GM12878 (cell line): ENCODE results near the gene ATL1. TPM values are rescaled to one million over a fixed set of nuclear protein-coding genes. Genes with fewer than 3 reads are reported as not detected.

ENCODE experiments used
- CBX5 ChIP-seq: sonication (generic); IDR thresholded peaks from 2 replicates; pipeline ENCODE4 v1.6.1; 2016; ENCODE audit warnings: low read depth, moderate library complexity, mild to moderate bottlenecking, inconsistent platforms
- CHD2 ChIP-seq: IDR thresholded peaks from 2 replicates; pipeline ENCODE4 v1.6.1; 2011; ENCODE audit warnings: low read depth, low read length, improper control_type of control experiment, borderline replicate concordance
- E4F1 ChIP-seq: fragments of 450-650 bp; IDR thresholded peaks from 2 replicates; pipeline ENCODE4 v1.6.1; 2018; ENCODE audit warnings: borderline replicate concordance, mild to moderate bottlenecking; ENCODE audit not compliant: partially characterized antibody
- IKZF2 ChIP-seq, 2 experiments: fragments of 450-650 bp; IDR thresholded peaks; 2 replicates each; pipeline ENCODE4 v1.6.1; 2017; ENCODE audit warnings: mild to moderate bottlenecking in 2 of 2, moderate library complexity in 2 of 2
- IRF5 ChIP-seq: fragments of 450-650 bp; IDR thresholded peaks from 2 replicates; pipeline ENCODE4 v1.6.1; 2017; ENCODE audit warnings: borderline replicate concordance
- LARP7 ChIP-seq: fragments of 450-650 bp; IDR thresholded peaks from 2 replicates; pipeline ENCODE4 v1.6.1; 2017; ENCODE audit warnings: mild to moderate bottlenecking
- MEF2B ChIP-seq: fragments of 450-650 bp; IDR thresholded peaks from 2 replicates; pipeline ENCODE4 v1.6.1; 2018; ENCODE audit warnings: mild to moderate bottlenecking, moderate library complexity; ENCODE audit not compliant: partially characterized antibody, poor library complexity, severe bottlenecking
- NKRF ChIP-seq: fragments of 450-650 bp; conservative IDR thresholded peaks from 2 replicates; pipeline ENCODE4 v1.6.1; 2017; ENCODE audit warnings: mild to moderate bottlenecking, moderate library complexity
- PAX5 ChIP-seq: IDR thresholded peaks from 2 replicates; pipeline ENCODE4 v1.6.1; 2011; ENCODE audit warnings: low read depth, low read length, borderline replicate concordance
- RELB ChIP-seq: fragments of 450-650 bp; IDR thresholded peaks from 2 replicates; pipeline ENCODE4 v1.6.1; 2017; ENCODE audit warnings: low read depth, mild to moderate bottlenecking, moderate library complexity
- SMAD5 ChIP-seq: IDR thresholded peaks from 2 replicates; pipeline ENCODE4 v1.6.1; 2016; ENCODE audit warnings: antibody characterized with exemption, low read depth
- TCF12 ChIP-seq: IDR thresholded peaks from 2 replicates; pipeline ENCODE4 v1.6.1; 2011; ENCODE audit warnings: low read depth, mild to moderate bottlenecking, low read length
- TCF7 ChIP-seq: IDR thresholded peaks from 2 replicates; pipeline ENCODE4 v1.6.1; 2014; ENCODE audit warnings: antibody characterized with exemption, borderline replicate concordance
- USF2 ChIP-seq: IDR thresholded peaks from 2 replicates; pipeline ENCODE4 v1.6.1; 2011; ENCODE audit warnings: low read depth, low read length, improper control_type of control experiment, borderline replicate concordance
- polyA plus RNA-seq, 11 experiments: library from polyadenylated mRNA; depleted of rRNA in 4 of 11; unstranded in 6 of 11; stranded (reverse) in 5 of 11; fragments of >200 nt; fragmentation: Nextera tagmentation in 4 of 11; fragmentation: Illumina TruSeq in 1 of 11; extraction: Ambion mirVana in 4 of 11; extraction: Trizol in 1 of 11; gene quantifications; 1 replicate in 1 of 11; 2 replicates in 10 of 11; pipeline versions ENCODE4 v1.2.1 to v1.2.3, GENCODE V29; 2011 to 2016; ENCODE audit warnings: inconsistent platforms in 2 of 11, missing spikeins in 2 of 11, low read depth in 1 of 11
- total RNA-seq, 4 experiments: library from RNA; depleted of rRNA in 3 of 4; stranded (reverse); fragments of >200 nt in 3 of 4; fragmentation: Illumina TruSeq in 1 of 4; extraction: Trizol in 1 of 4; gene quantifications; 2 replicates each; pipeline versions ENCODE4 v1.2.1 to v1.2.3, GENCODE V29; 2013 to 2021

ATL1 gene
- total and polyA plus RNA-seq, 10 of the 15 experiments (the other 5 are each of a cell fraction or from before 2014, with no cell fraction given): 0.11 to 1.2 (median 0.58) TPM; not detected in 1

- peak; percentile 83 for TF ChIP-seq MEF2B
- TF ChIP-seq NKRF: no peak
- TF ChIP-seq IKZF2 (IDR thresholded peaks at IDR 0.05): peak; percentile 98
- peak; percentile 15; the same call in 1 of the 2 replicates for TF ChIP-seq TCF7
- peak; percentile 97 for TF ChIP-seq RELB
- no peak for TF ChIP-seq LARP7
- no peak for TF ChIP-seq E4F1
- no peak for TF ChIP-seq SMAD5
- no peak for TF ChIP-seq CHD2
- TF ChIP-seq CBX5: no peak
- no peak for TF ChIP-seq USF2
- peak; percentile 71 for TF ChIP-seq PAX5
- TF ChIP-seq IRF5: no peak
- TF ChIP-seq TCF12: no peak
- TF ChIP-seq, all 136 proteins: peak for 28
Measured at GRCh38 chr14:50677527-50678063, 117.7 kb downstream of the ATL1 start (continued).
